ENCODE data around the gene SPTLC2. TPM values are rescaled to one million over a fixed set of nuclear protein-coding genes. Genes with fewer than 3 reads are reported as not detected.
A peak's percentile ranks its signal among the peaks of the same experiment; 100 is the strongest.

The SPTLC2 gene
- total and polyA plus RNA-seq, 2 of the 13 experiments (the other 11 are each of a cell fraction or from before 2014, with no cell fraction given), result 17.4 to 17.5 TPM

DNA sequence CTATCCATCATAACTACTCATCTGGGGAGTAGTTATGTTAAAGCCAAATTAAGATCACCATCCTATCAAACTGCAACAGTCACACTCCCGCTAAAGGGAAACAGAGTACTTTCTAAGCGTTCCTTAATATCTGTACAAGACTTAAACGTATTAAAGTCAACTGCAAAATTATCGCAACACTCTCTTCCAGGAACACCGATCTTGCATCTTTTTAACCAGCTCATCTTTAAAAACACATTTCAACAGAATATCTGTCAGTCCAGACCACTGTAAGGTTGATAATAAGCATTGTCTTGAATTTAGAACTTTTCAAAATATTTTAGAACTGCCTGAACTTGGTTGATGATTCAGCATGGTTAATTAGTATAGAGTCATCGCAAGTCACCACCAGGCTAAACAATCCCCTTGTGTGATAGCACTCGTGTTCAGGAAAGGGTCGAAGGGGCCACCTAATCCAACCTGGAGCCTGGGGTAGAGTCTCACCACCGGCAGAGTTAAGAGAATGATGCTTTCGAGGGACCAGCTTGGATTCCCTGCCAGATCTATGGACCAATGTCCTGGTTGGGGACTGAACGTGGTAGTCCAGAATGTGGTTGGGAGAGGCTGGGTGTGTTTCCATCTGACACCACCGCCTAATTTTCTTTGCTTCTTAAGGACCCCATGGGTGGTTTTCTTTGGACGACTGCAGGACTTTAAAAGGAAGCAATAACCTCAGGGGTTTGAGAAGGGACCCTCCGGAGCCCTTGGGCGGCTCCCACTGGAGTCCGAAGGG, 890 bp downstream of the SPTLC2 start (continued):
- no peak for TF ChIP-seq ZNF318 (CRISPR knock-in tag; IDR thresholded peaks at IDR 0.05)
- TF ChIP-seq ZNF282 (IDR thresholded peaks at IDR 0.05; ENCODE audit: partially characterized antibody), result no peak
- 0 out of 2 replicates have a peak, but pooled peaks have one; percentile 14 for TF ChIP-seq ZNF564 (CRISPR knock-in tag; IDR thresholded peaks at IDR 0.05)
- no peak for TF ChIP-seq SRF (IDR thresholded peaks at IDR 0.05; ENCODE audit: low read depth, low read length)
- no peak for TF ChIP-seq KDM2A (CRISPR knock-in tag; IDR thresholded peaks at IDR 0.05; ENCODE audit: borderline replicate concordance, low read depth)
- no peak for TF ChIP-seq PRDM4 (CRISPR knock-in tag; IDR thresholded peaks at IDR 0.05; ENCODE audit: borderline replicate concordance)
- TF ChIP-seq ZNF883 (CRISPR knock-in tag; IDR thresholded peaks at IDR 0.05; ENCODE audit: not compliant biosample characterization), result no peak
- TF ChIP-seq ZNF20 (CRISPR knock-in tag; IDR thresholded peaks at IDR 0.05), result no peak
- TF ChIP-seq FUBP1 (CRISPR knock-in tag; IDR thresholded peaks at IDR 0.05; ENCODE audit: borderline replicate concordance), result no peak
- TF ChIP-seq, protein P1, sequence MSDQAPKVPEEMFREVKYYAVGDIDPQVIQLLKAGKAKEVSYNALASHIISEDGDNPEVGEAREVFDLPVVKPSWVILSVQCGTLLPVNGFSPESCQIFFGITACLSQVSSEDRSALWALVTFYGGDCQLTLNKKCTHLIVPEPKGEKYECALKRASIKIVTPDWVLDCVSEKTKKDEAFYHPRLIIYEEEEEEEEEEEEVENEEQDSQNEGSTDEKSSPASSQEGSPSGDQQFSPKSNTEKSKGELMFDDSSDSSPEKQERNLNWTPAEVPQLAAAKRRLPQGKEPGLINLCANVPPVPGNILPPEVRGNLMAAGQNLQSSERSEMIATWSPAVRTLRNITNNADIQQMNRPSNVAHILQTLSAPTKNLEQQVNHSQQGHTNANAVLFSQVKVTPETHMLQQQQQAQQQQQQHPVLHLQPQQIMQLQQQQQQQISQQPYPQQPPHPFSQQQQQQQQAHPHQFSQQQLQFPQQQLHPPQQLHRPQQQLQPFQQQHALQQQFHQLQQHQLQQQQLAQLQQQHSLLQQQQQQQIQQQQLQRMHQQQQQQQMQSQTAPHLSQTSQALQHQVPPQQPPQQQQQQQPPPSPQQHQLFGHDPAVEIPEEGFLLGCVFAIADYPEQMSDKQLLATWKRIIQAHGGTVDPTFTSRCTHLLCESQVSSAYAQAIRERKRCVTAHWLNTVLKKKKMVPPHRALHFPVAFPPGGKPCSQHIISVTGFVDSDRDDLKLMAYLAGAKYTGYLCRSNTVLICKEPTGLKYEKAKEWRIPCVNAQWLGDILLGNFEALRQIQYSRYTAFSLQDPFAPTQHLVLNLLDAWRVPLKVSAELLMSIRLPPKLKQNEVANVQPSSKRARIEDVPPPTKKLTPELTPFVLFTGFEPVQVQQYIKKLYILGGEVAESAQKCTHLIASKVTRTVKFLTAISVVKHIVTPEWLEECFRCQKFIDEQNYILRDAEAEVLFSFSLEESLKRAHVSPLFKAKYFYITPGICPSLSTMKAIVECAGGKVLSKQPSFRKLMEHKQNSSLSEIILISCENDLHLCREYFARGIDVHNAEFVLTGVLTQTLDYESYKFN (CRISPR knock-in tag; conservative IDR thresholded peaks at IDR 0.05), result no peak
- no peak for TF ChIP-seq FOXO1 (CRISPR knock-in tag; IDR thresholded peaks at IDR 0.05)
